ENCODE measurements around the gene DUSP28.

DNA sequence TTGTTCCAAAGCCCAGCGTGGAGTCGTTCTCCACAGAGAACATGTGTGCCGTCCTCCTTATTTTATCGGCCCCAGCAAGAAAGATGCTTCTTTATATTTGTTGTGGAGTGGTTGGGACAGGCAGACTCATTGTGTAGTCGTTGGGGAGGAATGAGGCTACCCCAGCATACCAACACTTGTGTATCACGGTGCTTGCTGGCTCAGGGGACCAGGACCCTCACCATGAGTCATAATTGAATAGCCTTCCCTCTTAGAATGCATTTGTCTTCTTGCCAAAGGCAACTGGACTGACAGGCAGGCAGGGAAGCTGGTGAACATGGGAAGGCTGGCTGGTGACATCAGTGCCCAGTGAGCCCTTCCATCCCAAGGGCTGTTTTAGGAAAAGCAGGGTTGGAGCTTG is 31.1 kb downstream of the DUSP28 start:
- no peak for TF ChIP-seq ARNTL (CRISPR knock-in tag; IDR thresholded peaks at IDR 0.05; ENCODE audit: borderline replicate concordance, low read depth)
- TF ChIP-seq, protein P1, sequence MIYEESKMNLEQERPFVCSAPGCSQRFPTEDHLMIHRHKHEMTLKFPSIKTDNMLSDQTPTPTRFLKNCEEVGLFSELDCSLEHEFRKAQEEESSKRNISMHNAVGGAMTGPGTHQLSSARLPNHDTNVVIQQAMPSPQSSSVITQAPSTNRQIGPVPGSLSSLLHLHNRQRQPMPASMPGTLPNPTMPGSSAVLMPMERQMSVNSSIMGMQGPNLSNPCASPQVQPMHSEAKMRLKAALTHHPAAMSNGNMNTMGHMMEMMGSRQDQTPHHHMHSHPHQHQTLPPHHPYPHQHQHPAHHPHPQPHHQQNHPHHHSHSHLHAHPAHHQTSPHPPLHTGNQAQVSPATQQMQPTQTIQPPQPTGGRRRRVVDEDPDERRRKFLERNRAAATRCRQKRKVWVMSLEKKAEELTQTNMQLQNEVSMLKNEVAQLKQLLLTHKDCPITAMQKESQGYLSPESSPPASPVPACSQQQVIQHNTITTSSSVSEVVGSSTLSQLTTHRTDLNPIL (CRISPR knock-in tag; IDR thresholded peaks at IDR 0.05; ENCODE audit: low read depth) = no peak
- no peak for TF ChIP-seq RARB (CRISPR knock-in tag; IDR thresholded peaks at IDR 0.05)
